Neural cell (in vitro differentiated cells): Measurements from ENCODE around the gene COL19A1. TPM values are rescaled to one million over a fixed set of nuclear protein-coding genes. Genes with fewer than 3 reads are reported as not detected.

ENCODE experiments used
- H2AFZ ChIP-seq: fragments of 200-600, 300-800 bp; sonication (generic), shearing (Covaris generic); 2 replicates; pipeline ENCODE4 v1.6.0; 2014; ENCODE audit warnings: low read depth, mild to moderate bottlenecking, antibody characterized with exemption, low read length, moderate library complexity
- H3F3A ChIP-seq: fragments of 200-600 bp; shearing (Covaris generic); 2 replicates; pipeline ENCODE4 v1.6.1; 2016; ENCODE audit warnings: mild to moderate bottlenecking, moderate library complexity, mixed read lengths, antibody characterized with exemption, low read length; ENCODE audit not compliant: insufficient read depth, poor library complexity, severe bottlenecking
- H3K27ac ChIP-seq: fragments of 200-600, 300-800 bp; sonication (generic), shearing (Covaris generic); 2 replicates; pipeline ENCODE4 v1.5.1; 2014; ENCODE audit warnings: mild to moderate bottlenecking, low read length, moderate library complexity
- H3K27me3 ChIP-seq: fragments of 300-800, 200-600 bp; sonication (generic), shearing (Covaris generic); 2 replicates; pipeline ENCODE4 v1.6.0; 2014; ENCODE audit warnings: mild to moderate bottlenecking, low read depth, low read length, moderate library complexity; ENCODE audit not compliant: insufficient read depth
- H3K36me3 ChIP-seq: fragments of 300-800, 200-600 bp; sonication (generic), shearing (Covaris generic); 2 replicates; pipeline ENCODE4 v1.5.1; 2014; ENCODE audit warnings: mild to moderate bottlenecking, antibody characterized with exemption, low read length, moderate library complexity; ENCODE audit not compliant: insufficient read depth
- H3K4me2 ChIP-seq: fragments of 300-800, 200-600 bp; sonication (generic), shearing (Covaris generic); 2 replicates; pipeline ENCODE4 v1.6.0; 2014; ENCODE audit warnings: mild to moderate bottlenecking, low read length
- H3K4me3 ChIP-seq: fragments of 300-800, 200-600 bp; sonication (generic), shearing (Covaris generic); 2 replicates; pipeline ENCODE4 v1.5.1; 2014; ENCODE audit warnings: mild to moderate bottlenecking, low read length, moderate library complexity
- H3K79me2 ChIP-seq: fragments of 200-600 bp; shearing (Covaris generic); replicated peaks from 2 replicates; pipeline ENCODE4 v1.6.0; 2014; ENCODE audit warnings: mild to moderate bottlenecking, low read length, moderate library complexity; ENCODE audit not compliant: insufficient read depth
- H3K9ac ChIP-seq: fragments of 300-800, 200-600 bp; sonication (generic), shearing (Covaris generic); 2 replicates; pipeline ENCODE4 v1.6.1; 2016; ENCODE audit warnings: mild to moderate bottlenecking, low read length, mixed read lengths
- H3K9me2 ChIP-seq: fragments of 200-600 bp; shearing (Covaris generic); 2 replicates; pipeline ENCODE4 v1.6.1; 2016; ENCODE audit warnings: mild to moderate bottlenecking, low read length, mixed read lengths; ENCODE audit not compliant: insufficient read depth
- H3K9me3 ChIP-seq: fragments of 200-600, 300-800 bp; sonication (generic), shearing (Covaris generic); 2 replicates; pipeline ENCODE4 v1.6.1; 2016; ENCODE audit warnings: mild to moderate bottlenecking, mixed run types, low read length, moderate library complexity, mixed read lengths
- H4K20me1 ChIP-seq: fragments of 200-600 bp; shearing (Covaris generic); 2 replicates; pipeline ENCODE4 v1.6.1; 2016; ENCODE audit warnings: mild to moderate bottlenecking, mixed run types; ENCODE audit not compliant: insufficient read depth
- EP300 ChIP-seq: fragments of 450-650 bp; conservative IDR thresholded peaks from 2 replicates; pipeline ENCODE4 v1.6.1; 2014; ENCODE audit warnings: antibody characterized with exemption, mild to moderate bottlenecking, moderate library complexity; ENCODE audit not compliant: poor library complexity, severe bottlenecking
- EZH2 ChIP-seq: fragments of 200-600, 300-800 bp; shearing (Covaris generic), sonication (generic); IDR thresholded peaks from 2 replicates; pipeline ENCODE4 v1.6.1; 2014; ENCODE audit warnings: antibody characterized with exemption, low read length, borderline replicate concordance, mild to moderate bottlenecking; ENCODE audit not compliant: insufficient read depth, poor library complexity, severe bottlenecking
- MXI1 ChIP-seq: fragments of 450-650 bp; conservative IDR thresholded peaks from 2 replicates; pipeline ENCODE4 v1.6.1; 2014; ENCODE audit warnings: antibody characterized with exemption, mild to moderate bottlenecking; ENCODE audit not compliant: poor library complexity, severe bottlenecking
- POLR2AphosphoS5 ChIP-seq: IDR thresholded peaks from 2 replicates; pipeline ENCODE4 v1.6.1; 2012
- RAD21 ChIP-seq: fragments of 450-650 bp; conservative IDR thresholded peaks from 2 replicates; pipeline ENCODE4 v1.6.1; 2014; ENCODE audit warnings: antibody characterized with exemption, mild to moderate bottlenecking, moderate library complexity
- REST ChIP-seq: IDR thresholded peaks from 2 replicates; pipeline ENCODE4 v1.6.1; 2012; ENCODE audit warnings: borderline replicate concordance
- SMC3 ChIP-seq: fragments of 450-650 bp; conservative IDR thresholded peaks from 2 replicates; pipeline ENCODE4 v1.6.1; 2014; ENCODE audit warnings: antibody characterized with exemption, mild to moderate bottlenecking, moderate library complexity; ENCODE audit not compliant: poor library complexity
- TAF1 ChIP-seq: IDR thresholded peaks from 2 replicates; pipeline ENCODE4 v1.6.1; 2012; ENCODE audit warnings: low read depth
- polyA plus RNA-seq: library from polyadenylated mRNA; depleted of rRNA; stranded (reverse); fragments of >200 nt; gene quantifications from 2 replicates; pipeline ENCODE4 v1.2.3, GENCODE V29; 2014
- TF ChIP-seq, protein P1 (sequence below): fragments of 450-650 bp; IDR thresholded peaks from 2 replicates; pipeline ENCODE4 v1.5.1; 2014; ENCODE audit warnings: antibody characterized with exemption, mild to moderate bottlenecking, moderate library complexity; ENCODE audit not compliant: poor library complexity, severe bottlenecking

Gene COL19A1
- polyA plus RNA-seq, 1 donor from 2014 or later, result 0.24 TPM

- Histone ChIP-seq H3K79me2 (no peaks in the 10 kb centered on the region), H3K9me2 (no peaks in the 10 kb centered on the region), H3K9me3 (no peaks in the 10 kb centered on the region), H3K4me2 (no peak overlapping the region), H2AFZ (no peak overlapping the region), H3K27me3 (no peaks in the 10 kb centered on the region), H3F3A (no peaks in the 10 kb centered on the region), H3K27ac (no peak overlapping the region), H3K9ac (no peak overlapping the region), H4K20me1 (no peaks in the 10 kb centered on the region), H3K4me3 (no peak overlapping the region), H3K36me3 (no peaks in the 10 kb centered on the region)
- TF ChIP-seq POLR2AphosphoS5 (no peak), RAD21 (no peak), EZH2 (no peak), REST (no peak)
Measured at GRCh38 chr6:69846770-69847491, 19.4 kb upstream of the COL19A1 start.

GRCh38 chr6:69847492-69847788 is 18.9 kb upstream of the COL19A1 start:
- no peak overlapping the region for H3K27ac ChIP-seq
- no peaks in the 10 kb centered on the region for H3K79me2 ChIP-seq
- no peak overlapping the region for H3K9ac ChIP-seq
- H3F3A ChIP-seq, result no peaks in the 10 kb centered on the region
- no peaks in the 10 kb centered on the region for H3K36me3 ChIP-seq
- no peaks in the 10 kb centered on the region for H3K27me3 ChIP-seq
- H4K20me1 ChIP-seq, result no peaks in the 10 kb centered on the region
- H3K4me3 ChIP-seq, result no peak overlapping the region
- peaks cover 2% of the 10 kb centered on the region for H3K9me3 ChIP-seq
- no peak overlapping the region for H2AFZ ChIP-seq
- H3K9me2 ChIP-seq, result no peaks in the 10 kb centered on the region
- TF ChIP-seq SMC3, result no peak
- TF ChIP-seq EZH2, result no peak
- no peak for TF ChIP-seq RAD21
- TF ChIP-seq REST, result no peak
- TF ChIP-seq, protein P1, sequence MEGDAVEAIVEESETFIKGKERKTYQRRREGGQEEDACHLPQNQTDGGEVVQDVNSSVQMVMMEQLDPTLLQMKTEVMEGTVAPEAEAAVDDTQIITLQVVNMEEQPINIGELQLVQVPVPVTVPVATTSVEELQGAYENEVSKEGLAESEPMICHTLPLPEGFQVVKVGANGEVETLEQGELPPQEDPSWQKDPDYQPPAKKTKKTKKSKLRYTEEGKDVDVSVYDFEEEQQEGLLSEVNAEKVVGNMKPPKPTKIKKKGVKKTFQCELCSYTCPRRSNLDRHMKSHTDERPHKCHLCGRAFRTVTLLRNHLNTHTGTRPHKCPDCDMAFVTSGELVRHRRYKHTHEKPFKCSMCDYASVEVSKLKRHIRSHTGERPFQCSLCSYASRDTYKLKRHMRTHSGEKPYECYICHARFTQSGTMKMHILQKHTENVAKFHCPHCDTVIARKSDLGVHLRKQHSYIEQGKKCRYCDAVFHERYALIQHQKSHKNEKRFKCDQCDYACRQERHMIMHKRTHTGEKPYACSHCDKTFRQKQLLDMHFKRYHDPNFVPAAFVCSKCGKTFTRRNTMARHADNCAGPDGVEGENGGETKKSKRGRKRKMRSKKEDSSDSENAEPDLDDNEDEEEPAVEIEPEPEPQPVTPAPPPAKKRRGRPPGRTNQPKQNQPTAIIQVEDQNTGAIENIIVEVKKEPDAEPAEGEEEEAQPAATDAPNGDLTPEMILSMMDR, result no peak
- TF ChIP-seq EP300, result no peak
- no peak for TF ChIP-seq MXI1
- no peak for TF ChIP-seq POLR2AphosphoS5
- no peak for TF ChIP-seq TAF1
- H3K4me2 ChIP-seq, result no peak overlapping the region
